HT1080 (cell line): ENCODE measurements around the gene IGFBP4. TPM values are rescaled to one million over a fixed set of nuclear protein-coding genes. Genes with fewer than 3 reads are reported as not detected.
A peak's percentile ranks its signal among the peaks of the same experiment; 100 is the strongest.

Experiments
- DNase-seq: peaks from one replicate; pipeline ENCODE4 v3.0.0-alpha.2; 2015; ENCODE audit warnings: low read depth
- total RNA-seq: library from RNA; depleted of rRNA; stranded (reverse); fragments of >200 nt; shearing (Covaris generic); gene quantifications from 2 replicates; pipeline ENCODE4 v1.2.3, GENCODE V29; 2014

Gene IGFBP4
- total RNA-seq, 1 experiment from 2014 or later = 0.14 TPM

DNA sequence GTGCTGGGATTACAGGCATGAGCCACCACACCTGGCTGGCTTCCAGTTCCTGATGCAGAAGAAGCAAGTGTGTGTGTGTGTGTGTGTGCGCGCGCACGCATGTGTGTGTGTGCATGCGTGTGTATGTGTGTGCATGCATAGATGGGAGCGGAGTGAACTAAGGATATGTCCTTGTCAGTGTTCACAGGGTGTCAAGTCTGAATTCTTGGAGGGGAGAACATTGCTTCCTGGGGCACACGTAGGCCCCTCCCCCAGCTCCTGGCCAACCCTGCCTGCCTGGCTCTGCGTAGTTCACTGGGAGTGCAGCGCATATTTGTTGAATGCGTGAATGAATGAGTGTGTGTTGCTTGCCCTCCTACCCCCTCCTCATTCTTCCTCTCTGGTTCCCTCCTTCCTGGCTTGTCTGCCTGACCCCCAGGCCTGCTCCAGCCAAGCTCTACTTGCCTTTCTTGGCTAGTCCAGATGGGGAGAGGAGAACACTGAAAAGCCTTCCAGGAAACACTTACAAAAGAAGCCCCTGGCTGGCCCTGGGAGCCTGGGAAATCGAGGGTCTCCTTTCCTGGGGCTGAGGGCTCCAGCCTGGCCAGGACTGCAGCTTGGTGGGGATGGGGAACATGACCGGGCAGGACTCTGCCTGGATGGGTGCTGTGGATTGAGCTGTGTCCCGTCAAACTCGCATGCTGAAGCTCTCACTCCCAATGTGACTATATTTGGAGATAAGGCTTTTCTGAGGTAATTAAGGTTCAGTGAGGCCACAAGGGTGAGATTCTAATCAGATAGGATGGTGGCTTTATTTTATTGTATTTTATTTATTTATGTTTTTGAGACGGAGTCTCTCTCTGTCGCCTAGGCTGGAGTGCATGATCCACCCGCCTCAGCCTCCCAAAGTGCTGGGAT, 27.9 kb downstream of the IGFBP4 start:
- peak; percentile 38 for DNase-seq

DNA sequence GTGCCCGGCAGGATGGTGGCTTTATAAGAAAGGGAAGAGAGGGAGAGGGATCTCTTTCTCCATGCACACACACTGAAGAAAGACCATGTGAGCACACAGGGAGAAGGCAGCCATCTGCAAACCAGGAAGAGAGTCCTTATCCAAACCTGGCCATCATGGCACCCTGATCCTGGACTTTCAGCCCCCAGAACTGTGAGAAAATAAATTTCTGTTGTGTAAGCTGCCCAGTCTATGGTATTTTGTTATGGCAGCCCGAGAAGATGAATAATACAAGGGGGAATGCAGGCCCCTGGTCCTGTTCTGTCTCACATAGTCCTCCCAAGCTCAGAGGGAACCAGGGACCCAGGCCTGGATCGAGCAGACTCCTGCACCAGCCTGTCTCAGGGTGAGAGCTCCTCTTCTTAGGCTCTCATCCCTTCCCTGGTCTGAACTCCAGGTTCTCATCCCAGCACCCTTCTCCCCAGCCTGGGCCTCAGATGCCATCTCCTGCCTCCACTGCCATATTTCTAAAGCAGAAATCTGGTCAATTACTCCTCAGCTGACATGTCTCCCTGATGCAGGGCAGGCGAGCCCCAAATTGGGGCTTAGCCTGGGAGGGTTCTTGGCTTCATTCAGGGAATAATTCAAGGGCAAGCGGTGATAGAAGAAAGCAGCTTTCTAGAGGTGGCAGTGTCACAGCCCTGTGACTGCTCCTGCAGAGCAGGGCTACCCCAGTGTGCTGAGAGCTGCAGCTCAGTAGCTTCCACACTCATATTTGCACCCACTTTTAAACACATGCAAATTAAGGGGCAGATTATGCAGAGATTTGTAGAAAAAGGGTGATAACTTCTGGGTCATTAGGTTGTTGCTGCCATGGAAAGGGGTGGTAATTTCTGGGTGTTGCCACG, 28.8 kb downstream of the IGFBP4 start:
- DNase-seq = no peak

DNA sequence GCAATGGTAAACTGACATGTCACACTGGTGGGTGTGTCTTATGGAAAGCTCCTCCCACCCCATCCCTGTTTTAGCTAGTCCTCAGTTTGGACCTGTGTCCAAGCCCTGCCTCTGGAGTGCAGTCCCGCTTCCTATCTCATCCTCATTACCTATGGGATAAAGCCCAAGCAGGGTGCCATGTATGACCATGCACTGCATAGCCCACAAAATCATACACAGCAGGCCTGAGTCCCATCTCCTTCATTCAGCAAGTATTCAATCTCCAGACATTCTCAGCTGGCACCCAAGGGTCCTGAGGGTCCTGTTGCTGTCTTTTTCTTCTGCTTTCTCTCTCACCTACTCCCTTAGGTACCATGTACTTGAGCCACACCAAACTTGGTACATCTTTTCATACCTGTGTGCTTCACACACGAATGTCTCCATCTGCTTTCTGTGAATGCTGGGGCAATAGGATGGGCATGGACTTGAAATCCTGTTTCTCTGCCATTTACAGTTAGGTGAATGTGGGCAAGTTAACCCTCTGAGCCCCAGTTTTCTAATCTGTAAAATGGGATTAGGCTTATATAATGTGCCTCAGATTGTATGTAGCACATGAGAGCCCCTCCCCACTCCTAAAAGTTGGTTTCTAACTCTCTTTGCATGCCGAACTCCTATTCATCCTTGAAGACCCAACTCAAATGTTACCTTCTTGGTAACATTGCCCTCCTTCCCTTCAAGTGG, 29.6 kb downstream of the IGFBP4 start:
- DNase-seq = no peak

DNA sequence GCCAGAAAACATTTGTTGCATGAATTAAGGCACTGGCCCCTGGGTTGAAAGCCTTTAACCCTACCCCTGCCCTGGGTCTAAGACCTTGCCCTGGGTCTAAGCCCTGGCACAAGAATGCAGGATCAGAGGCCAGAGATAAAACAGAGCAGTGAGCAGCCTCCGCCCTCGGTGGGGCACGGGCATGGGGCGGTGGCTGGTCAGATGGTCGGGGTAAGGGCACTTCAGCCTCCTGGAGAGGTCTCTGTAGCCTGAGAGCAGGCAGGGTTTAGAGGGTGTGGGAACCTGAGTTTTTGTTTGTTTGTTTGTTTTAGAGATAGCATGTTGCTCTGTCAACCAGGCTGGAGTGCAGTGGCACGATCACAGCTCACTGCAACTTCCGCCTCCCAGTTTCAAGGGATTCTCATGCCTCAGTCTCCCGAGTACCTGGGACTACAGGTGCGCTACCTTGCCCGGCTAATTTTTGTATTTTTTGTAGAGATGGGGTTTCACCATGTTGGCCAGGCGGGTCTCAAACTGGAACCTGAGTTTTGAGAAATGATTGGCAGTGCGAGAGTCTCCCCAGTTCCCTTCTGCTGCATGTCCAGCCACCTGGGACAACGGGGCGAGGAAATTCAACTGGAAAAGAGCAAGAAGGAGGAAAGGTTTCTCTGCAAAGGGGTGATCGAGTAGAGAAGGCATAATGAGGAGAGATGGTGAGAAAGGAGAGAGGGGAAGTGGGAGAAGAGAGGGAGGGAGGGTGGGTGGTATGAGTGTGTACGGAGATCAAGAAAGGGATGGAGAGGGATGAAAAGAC, 30.5 kb downstream of the IGFBP4 start:
- DNase-seq = no peak

DNA sequence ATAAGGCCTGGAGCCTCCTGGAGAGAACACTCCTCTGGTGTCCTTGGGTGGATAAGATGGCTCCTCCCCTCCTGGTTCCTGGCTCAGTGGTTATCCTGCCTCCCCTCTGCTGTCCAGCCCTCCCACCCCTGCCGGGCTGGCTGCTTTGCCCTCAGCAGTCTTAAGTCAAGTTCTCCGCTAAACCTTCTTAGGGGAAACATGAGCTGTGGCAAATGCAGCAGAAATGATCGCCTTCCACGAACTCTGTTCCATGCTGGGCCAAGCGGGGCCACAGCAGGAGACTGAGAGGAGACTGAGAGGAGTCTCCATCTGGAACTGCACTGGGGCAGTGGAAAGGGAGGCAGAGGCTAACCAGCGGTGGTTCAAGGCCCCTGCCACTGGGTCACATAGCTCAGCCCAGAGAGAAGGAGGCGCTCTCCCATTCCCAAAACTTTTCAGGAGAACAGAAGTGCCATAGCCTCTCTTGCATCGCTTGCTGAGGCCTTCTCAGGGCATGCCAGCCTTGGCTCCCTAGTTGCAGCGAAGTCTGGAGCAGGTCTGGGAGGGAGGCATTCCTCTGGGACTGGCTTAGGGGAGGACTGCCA, 31.3 kb downstream of the IGFBP4 start:
- no peak for DNase-seq

DNA sequence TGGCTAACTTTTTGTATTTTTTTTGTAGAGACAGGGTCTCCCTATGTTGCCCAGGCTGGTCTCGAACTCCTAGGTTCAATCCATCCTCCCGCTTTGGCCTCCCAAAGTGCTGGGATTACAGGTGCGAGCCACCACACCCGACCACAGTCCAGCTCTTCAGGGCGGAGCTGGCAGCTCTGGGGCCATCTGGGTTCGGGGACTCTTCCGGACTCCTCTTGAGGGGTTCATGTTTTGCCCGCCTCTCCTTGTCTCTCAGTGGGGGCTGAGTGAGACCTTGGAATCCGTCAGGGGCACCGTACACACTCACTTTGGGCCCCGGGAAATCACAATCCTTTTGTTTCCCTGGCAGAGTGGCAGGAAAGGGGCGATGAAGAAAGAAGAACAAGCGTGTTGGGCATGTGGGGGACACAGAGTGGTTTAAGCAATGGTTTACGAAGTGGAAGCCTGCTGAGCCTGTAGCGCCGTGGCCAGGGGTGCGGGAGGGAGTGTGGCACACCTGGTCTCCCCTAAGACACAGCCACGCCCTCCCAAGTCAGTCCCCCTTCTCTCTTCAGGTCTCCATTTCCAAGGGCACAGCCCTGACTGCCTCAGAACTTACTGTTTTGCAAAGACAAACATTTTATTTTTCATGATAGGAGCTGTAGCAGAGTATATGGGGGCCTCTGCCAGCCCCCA, 32.1 kb downstream of the IGFBP4 start:
- no peak for DNase-seq

DNA sequence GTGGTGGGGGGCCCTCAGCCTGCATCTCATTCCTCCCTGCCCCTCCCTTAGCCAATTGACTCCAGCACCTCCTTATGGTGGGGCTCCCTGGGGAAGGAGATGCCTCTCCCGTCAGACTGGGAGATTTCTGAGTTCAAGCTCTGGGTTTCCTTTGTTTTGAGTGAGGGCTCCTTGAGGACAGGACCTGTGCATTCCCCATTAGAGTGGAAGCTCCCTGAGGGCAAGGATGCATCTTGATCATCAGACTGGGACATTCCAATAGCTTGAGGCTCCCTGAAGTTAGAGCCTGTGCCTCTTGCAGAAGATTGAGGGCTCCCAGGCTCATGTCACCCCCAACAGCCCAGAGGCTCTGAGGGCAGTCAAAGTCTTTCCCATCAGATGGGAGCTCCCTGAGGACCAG, 34.5 kb downstream of the IGFBP4 start:
- DNase-seq = no peak

DNA sequence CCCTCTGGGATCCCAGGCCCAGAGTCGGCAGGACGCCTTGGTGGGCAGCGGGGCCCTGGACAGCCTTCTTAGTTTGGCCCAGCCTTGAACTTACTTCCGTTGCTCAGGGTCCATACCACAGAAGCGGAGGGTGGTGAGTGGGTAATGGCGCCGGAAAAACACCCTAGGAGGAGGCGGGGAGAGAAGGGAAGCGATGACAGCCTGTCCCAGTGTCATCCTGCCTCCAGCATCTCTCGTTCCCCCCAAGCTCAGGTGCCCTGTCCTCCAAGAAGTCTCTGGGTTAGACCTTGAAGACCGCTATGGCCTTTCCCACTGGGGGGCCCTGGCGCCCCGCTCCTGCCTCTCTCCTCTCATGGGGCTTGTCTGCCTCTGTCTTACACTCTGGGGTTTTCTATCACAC, 35.2 kb downstream of the IGFBP4 start:
- no peak for DNase-seq

DNA sequence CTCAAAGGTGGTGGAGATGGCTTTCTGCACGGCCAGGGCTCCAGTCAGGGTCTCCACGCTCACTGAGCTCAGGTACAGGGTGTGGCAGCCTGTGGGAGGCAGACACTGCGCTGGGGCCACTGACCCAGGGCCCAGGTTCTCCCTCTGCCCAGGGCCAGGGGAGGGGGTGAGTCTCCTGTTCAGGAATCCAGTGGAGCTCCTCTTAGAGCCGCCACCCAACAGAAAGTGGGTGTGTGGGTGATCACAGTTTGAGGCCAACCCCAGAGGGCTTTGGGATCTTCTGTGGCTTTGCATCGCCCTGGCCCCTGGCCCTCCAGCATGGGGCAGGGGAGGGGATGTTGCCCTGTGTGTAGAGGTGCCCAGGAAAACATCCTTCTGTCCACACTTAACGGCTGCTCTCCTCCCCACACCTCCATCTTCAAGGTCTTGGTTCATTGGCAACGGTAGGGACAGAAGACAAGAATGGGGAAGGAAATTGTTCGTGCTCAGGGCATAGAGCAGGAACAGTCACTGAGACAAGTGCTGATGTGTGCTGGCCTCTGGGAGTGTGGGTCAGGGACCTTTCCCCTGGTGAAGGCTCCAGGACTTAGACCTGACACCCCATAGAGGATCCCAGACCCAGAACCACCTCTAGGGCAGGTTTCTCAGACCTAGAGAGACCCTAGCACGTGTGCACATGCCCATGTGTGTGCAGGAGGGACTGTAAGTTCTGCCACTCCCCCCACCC, 36.7 kb downstream of the IGFBP4 start:
- DNase-seq = no peak

DNA sequence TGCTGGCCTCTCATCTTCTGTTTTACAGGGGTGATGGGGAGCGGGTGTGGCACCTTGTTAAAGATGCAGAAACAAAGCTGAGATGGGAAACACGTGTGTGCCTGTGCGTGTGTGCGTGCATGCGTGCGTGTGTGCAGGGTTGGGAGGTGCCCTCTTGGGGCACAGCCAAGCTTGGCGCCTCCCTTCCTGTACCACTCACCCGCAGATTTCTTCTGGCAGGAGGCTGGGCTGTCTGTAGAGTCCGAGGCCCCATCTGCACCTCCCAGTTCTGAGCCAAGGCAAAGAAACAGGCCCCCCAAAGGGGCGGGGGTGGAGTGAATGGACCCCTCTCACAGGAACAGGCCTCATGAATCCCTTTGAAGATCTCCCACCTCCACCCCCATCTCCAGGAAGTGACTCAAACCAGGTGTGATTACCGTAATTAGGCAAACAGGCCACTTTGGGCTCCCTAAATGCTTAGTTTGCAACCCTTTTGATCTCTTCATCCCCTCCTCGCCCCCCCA, 37.3 kb downstream of the IGFBP4 start:
- peak; percentile 75 for DNase-seq

DNA sequence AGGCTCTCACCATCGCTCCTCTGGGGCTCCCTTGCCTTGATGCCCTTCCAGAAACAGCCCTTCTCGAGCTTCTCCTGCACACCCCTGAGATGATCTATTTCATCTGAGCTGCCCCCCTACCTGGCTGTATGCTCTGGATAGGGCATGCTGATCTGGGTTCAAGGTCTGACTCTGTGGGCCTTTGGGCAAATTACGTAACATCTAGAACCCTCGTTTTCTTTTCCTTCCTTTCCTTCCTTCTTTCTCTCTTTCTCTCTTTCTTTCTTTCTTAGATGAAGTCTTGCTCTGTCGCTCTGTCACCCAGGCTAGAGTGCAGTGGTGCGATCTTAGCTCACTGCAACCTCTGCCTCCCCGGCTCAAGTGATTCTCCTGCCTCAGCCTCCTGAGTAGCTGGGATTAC, 37.9 kb downstream of the IGFBP4 start:
- no peak for DNase-seq

DNA sequence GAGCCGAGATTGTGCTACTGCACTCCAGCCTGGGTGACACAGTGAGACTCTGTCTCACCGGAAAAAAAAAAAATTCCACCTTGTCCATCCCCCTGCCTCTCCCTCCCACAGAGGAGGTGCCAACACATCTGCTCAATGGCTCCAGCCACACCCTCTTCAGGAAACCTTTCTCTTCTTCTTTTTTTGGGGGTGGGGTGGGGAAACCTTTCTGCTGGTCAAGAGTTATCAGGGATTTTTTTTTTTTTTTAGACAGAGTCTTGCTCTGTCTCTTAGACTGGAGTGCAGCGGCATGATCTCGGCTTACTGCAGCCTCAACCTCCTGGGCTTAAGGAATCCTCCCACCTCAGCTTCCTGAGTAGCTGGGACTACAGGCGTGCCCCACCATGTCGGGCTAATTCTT, 39.5 kb downstream of the IGFBP4 start:
- DNase-seq = peak; percentile 63

DNA sequence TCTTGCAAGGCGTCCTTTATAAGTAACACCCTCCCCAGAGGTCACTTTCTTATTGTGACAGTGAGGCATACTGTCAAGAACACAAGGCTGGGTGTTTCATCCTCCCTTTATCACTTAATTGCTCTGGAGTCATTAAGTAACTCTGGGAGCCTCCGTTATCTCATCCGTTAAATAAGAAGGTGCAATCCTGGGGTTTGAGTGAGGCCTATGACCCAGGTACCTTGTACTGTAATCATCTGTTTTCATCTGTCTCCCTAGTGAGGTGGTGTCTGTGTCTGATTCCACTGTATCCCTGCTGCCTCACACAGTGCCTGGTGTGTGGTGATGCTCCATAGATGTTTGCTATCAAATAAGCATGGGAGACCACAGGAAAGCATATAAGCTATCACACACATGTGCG, 40.4 kb downstream of the IGFBP4 start:
- DNase-seq = no peak

DNA sequence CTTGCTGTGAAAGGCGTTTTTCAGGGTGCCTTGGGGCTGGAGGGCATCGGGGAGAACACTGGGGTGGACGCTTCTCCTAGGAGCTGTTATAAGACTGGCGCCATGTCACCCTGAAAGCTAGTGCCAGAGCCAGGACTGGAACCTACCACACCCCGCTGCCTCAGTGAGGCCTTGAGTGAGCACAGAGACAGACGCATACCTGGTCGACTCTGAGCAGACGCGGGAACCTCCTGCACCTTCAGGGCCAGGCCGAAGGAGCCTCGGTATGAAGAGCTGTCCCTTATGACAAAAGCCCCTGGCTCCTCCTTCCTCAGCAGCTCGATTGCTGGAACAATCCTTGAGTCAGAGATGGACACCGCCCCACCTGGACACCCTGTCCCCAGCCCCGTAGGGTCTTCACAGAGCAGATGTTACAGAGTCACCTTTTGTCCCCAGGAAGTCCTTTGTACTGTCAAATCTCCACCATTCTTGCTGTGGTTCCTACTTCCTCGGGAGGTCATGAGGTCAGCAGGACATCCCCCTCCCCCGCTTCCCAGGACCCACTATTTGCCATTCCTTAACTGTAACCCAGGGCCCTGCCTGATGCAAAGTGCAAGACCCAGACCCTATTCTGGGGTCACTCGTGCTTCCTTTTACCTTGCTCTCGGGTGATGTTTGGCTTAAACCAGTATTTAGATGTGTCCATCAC, 41.2 kb downstream of the IGFBP4 start:
- no peak for DNase-seq

DNA sequence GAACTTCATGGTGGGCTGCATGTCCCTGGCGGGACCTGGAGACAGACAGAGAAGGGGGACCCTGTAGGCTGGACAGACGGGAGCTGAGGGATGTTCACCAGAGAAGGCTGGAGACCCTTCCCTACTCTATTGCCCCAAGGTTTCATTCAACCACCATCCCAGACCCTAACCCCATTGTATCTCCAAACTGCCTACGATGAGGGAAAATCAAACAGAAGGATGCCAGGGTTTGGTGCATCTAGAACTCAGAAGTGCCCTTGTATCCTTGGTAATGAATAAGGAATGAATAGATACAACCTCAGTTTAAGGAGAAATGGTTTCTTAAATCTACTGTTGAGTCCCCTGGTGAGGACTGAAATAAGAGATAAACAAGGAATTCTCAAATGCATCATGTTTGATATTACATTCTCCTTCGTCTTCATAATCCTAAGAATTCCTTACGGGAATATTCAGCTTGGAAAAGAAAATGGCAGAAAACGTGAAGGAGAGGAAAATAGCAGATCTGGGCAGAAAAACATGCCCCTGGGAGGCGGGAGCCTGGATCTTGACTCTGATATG, 41.8 kb downstream of the IGFBP4 start:
- DNase-seq = no peak

DNA sequence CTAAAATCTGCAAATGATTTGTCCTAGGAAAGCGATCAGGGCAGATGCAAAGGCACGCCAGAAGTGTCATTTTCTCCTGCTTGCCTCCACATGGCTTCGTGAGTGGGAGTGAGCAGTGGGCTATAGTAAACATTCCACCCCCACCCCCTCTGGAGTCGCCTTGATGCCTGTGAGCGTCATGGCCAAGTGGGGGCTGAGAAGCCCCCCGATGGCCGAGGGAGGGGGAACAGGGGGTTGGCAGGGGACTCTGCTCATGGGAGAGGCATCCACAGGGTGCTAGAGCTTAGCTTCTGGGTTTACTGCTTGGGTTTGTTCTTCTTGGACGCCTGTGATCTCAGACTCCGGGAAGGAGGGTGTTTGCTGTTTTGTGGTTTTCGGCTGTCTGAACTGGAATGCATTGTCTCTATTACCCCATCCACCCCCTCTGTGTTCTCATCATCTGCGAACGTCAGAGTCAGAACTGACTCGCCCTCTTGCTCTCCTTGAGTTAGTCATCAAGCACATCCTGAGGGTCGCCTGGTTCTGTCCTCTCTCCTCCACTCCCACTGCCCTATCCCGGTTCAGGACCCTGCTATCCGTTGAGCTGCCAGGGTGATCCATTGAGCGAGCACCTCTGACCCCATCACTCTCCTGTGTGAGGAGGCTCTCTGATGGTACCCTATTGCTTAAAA, 42.7 kb downstream of the IGFBP4 start:
- DNase-seq = peak; percentile 100

DNA sequence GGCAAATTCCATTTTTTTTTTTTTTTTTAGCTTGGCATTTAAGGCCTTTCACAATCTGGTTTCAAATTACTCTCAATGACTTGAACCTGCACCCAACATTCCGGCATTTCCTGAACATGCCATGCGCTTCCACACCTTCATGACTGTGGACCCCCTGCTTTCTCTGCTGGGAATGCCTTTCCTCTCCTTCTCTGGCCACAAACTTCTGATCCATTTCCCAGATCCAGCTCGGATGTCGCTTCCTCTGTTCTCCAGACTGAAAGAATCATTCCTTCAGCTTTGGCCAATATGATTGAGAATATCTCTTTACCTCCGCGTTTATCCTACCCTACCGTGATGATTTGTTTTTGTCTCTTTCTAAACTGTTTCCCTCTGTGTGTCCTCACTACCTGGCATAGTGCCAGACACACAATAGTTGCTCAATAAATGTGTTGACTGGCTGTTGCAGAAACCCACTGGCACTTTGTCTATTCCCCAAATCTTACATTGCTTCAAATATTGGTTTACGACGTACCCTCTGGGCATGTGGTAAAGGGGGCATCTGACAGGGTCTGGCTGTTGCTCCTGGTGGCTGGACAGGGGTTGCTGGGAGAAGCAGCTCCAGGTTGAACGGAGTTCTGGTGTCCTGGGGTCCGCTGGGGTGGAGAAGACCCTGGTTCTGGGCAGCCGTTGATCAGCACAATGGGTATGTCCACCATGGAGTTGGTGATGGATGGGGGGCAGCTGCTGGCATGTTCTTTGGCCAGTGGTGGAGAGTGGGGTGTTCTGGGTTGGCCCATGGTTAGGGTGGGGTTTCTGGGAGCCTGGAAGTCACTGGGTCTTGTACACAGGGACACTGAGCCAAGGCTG, 43.5 kb downstream of the IGFBP4 start:
- DNase-seq = no peak
